ENCODE results near the gene STK4.

STK4 gene

DNA sequence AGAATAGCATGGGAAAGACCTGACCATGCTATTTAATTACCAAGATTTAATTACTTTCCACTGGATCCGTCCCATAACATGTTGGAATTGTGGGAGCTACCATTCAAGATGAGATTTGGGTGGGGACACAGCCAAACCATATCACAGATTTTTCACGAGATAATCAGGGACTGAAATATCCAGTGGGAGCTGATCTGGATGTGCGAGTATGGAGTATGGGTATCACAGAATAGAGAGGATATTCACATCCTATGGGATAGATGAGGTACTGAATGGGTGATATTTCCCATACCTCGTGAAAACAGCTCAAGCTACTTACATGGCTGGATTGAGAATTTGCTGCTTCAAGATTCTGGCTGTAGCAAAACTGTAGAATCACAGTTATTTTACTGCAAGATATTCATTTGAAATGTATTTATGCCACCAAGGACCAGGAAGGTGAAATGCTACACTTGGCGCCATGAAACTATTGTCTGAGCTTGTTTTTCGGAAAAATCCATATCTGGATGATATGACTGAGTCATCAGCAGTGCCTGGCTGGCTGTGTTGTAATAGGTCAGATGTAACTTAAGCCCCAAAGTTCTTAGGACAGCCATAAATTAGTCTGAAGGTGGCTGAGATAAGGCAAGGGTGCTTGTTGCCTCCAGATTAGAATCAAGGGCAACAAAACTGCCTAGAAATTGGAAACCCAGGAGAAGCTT is 104.8 kb downstream of the STK4 start:
- Histone ChIP-seq H3K4me3 (no peak overlapping the region), H3K27ac (no peak overlapping the region)
- no peak for DNase-seq (ENCODE audit: low spot score)
- TF ChIP-seq, protein P1, sequence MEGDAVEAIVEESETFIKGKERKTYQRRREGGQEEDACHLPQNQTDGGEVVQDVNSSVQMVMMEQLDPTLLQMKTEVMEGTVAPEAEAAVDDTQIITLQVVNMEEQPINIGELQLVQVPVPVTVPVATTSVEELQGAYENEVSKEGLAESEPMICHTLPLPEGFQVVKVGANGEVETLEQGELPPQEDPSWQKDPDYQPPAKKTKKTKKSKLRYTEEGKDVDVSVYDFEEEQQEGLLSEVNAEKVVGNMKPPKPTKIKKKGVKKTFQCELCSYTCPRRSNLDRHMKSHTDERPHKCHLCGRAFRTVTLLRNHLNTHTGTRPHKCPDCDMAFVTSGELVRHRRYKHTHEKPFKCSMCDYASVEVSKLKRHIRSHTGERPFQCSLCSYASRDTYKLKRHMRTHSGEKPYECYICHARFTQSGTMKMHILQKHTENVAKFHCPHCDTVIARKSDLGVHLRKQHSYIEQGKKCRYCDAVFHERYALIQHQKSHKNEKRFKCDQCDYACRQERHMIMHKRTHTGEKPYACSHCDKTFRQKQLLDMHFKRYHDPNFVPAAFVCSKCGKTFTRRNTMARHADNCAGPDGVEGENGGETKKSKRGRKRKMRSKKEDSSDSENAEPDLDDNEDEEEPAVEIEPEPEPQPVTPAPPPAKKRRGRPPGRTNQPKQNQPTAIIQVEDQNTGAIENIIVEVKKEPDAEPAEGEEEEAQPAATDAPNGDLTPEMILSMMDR (IDR thresholded peaks at IDR 0.05) = no peak

DNA sequence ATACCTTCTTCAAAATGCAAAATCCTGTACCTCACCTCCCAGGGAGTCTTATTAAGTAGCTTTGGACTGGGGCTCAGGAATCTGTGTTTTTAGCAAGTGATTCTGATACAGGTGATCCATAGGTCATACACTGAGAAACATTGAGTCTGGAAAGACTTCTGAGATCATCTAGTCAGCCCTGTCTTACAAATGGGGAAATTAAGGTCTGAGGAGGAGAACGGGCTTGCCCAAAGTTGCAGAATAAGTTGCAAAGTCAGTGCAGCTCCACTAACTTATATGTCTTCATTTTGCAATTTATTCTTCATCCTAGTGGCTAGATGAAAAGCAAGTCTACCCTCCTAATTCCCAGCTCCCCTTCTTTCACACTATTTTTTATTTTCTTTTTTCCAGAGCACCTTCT is 105.8 kb downstream of the STK4 start:
- no peak for DNase-seq (ENCODE audit: low spot score)
- H3K4me3 ChIP-seq = no peak overlapping the region
- TF ChIP-seq, protein P1 (IDR thresholded peaks at IDR 0.05) = no peak
- H3K27ac ChIP-seq = no peak overlapping the region

DNA sequence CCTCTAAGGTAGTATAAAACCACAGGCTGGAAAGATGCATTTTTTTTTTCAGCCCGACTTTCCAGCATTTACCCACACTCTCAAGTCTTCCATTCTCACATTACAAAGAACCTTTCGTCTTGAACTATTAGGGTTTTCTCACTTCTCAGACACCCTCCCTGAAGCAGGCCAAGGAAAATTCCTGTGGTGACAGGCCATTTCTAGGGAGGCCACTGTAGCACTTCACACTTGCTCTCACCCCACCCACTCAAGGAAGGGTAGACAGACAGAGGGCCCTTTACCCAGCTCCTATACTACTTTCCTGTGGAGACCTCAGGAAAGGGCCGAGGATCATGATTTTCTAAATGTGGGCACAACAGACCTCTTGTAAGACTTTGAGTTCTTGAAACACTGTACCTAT is 106.9 kb downstream of the STK4 start:
- TF ChIP-seq, protein P1 (IDR thresholded peaks at IDR 0.05) = no peak
- Histone ChIP-seq H3K4me3 (no peak overlapping the region), H3K27ac (no peak overlapping the region)
- no peak for DNase-seq (ENCODE audit: low spot score)

DNA sequence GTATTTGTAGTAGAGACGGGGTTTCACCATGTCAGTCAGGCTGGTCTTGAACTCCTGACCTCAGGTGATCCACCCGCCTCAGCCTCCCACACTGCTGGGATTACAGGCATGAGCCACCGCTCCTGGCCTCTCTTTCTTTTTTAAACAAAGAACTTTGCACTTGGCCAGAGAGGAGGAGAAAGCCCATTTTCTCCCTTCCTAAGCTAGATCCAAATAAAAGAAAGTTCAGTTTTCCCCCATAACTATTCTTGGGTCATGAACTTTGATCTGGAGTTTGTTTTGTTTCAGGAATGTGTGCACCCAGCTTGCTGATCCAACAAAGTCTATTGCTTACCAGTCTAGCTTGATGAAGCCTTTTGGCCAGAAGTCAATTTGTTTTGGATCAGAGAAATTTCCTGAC is 111.2 kb downstream of the STK4 start:
- DNase-seq (ENCODE audit: low spot score) = no peak
- no peak overlapping the region for H3K27ac ChIP-seq
- TF ChIP-seq, protein P1 (IDR thresholded peaks at IDR 0.05) = no peak
- no peak overlapping the region for H3K4me3 ChIP-seq

DNA sequence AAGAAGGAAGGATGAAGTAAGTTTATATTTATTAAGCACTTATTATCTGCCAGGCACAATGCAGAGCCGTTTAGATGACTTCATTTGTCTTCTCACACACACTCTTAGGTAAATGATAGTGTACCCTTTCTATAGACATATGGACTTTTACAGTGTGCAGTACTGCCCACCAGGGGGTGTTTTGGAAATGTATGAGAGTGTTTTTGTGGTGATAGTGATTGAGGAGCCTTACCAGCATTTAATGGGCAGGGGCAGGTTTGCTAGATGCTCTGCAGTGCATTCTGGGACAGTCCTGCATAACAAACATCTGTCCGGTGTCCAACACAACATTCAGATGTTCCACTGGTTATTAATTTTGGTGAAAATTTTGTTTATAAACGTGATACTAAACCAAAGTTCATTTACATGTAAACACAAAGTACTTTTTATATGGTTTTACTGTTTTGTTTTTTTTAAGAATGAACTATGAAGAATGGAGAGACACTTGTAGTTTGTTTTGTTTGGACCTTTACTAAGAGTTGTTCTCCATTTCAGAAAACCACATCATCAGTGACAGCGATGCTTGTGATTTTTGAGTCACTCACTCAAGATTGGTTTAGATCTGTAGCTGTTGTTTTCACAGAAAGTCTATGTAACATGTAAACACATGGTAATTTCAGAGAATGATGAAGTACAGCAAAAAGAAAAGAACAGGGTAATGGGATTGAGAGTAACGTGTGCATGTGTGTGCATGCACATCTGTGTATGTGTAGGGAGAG is 114.7 kb downstream of the STK4 start:
- no peak for DNase-seq (ENCODE audit: low spot score)
- TF ChIP-seq, protein P1 (IDR thresholded peaks at IDR 0.05) = no peak
- Histone ChIP-seq H3K4me3 (no peak overlapping the region), H3K27ac (no peak overlapping the region)

DNA sequence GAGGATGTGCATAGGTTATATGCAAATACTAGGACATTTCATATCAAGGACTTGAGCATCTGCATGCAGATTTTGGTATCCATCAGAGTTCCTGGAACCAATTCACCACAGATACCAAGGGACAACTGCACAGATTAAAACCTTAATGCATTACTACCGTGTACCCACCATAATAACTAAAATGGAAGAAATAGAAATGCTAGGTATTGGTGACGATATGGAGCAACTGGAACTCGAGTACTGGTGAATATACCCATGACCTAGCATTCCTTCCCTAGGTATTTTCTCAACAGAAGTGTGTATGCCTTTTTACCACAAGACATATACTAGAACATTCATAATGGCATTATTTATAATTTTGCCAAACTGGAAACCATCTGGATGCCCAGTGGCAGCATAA is 116.2 kb downstream of the STK4 start:
- TF ChIP-seq, protein P1 (IDR thresholded peaks at IDR 0.05) = no peak
- no peak overlapping the region for H3K4me3 ChIP-seq

DNA sequence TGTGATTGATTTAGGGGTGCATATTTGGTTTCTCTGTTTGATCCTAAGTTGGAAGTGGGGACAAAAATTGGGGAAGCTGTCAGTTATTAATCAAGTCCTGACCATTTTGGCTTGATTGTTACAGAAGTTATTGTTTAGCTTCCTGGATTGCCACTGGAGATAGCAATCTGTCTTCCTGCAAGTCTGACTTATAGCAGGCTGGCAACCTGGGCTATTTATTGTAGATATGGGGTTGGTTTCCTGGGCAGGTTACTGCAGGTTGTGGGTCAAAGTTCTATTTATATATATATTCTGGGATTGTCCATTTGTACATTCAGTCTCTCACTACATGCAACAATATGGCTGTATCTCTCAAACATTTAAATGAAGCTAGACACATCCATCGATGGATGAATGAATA is 116.8 kb downstream of the STK4 start:
- H3K27ac ChIP-seq = no peak overlapping the region
- no peak for DNase-seq (ENCODE audit: low spot score)

More for the DNA sequence above, 116.2 kb downstream of the STK4 start:
- no peak for DNase-seq (ENCODE audit: low spot score)
- no peak overlapping the region for H3K27ac ChIP-seq

More for the DNA sequence above, 116.8 kb downstream of the STK4 start:
- TF ChIP-seq, protein P1 (IDR thresholded peaks at IDR 0.05) = no peak
- H3K4me3 ChIP-seq = no peak overlapping the region

Data from coronary artery (tissue), 2 donors.